GM19372 (cell line): ENCODE data around the gene HTR2A.
"Not testable (repeated sequence)": the region's sequence is repeated elsewhere in the genome, so short reads cannot be mapped to it uniquely, and the experiment has no call there.

Experiments
- ATAC-seq: cut with Tn5 transposase; IDR thresholded peaks from one replicate; pipeline ENCODE4 v1.9.1; 2021; ENCODE audit warnings: mild to moderate bottlenecking, low read depth, moderate library complexity; ENCODE audit not compliant: unreplicated experiment

The HTR2A gene

DNA sequence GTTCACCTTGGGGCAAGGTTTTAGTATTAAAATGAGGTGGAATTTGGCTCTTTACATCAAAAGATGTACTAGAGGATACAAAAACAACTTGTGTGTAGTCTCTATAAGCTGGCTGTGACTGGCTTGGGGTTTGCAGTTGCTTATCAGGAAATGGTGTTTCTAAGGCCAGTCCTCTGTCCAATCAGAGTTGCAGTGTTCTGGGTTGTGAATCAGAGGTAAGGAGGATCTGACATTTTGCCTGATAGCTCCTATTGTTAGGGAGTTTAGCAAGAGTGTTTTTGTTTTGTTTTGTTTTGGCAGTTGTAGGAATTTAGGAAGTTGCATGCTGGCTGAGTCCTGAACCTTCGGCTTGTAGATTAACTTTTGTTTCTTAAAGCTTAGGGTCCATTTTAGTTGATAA is 79.8 kb downstream of the HTR2A start:
- ATAC-seq = no peak

DNA sequence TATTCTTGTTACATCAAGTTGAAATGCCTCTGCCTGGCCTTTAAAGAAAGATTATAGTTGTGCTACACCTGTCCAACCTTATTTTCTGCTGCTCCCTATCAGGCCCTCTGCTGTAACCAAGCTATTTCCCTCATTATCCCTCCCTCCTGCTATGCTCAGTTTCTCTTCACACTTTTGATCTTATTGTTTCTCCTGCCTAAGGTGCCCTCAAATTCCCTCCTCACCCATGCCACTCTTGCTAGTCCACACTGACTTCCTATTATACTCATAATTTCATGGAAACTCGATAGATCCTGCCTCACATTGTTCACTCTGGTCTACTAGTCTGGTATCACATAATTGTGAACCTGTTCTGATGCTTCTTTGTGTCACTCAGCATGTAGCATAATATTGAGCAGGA is 80.5 kb downstream of the HTR2A start:
- ATAC-seq = no peak

GRCh38 chr13:46812301-46812797 is 84.5 kb downstream of the HTR2A start:
- no peak for ATAC-seq

DNA sequence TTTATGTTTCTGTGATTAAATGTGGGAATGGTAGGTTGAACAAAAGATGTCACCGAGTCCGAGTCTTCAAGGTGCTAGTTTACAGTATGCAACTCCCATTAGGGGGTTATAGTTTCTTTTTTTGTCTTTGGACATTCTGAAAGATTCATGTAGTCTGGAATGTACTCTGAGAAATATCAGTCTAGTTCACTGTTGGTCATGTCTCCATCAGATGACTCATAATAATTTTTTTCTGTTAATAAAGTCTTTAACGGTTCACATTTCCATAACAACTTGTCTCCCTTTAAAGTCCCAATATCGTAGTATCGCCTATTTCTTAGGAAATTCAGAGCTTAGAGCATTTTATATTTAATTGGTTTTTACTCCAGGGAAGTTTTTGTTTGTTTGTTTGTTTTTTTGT is 86.4 kb downstream of the HTR2A start:
- no peak for ATAC-seq

GRCh38 chr13:46804921-46805320 is 91.9 kb downstream of the HTR2A start:
- not testable (repeated sequence) for ATAC-seq

GRCh38 chr13:46804391-46804815 is 92.5 kb downstream of the HTR2A start:
- no peak for ATAC-seq

DNA sequence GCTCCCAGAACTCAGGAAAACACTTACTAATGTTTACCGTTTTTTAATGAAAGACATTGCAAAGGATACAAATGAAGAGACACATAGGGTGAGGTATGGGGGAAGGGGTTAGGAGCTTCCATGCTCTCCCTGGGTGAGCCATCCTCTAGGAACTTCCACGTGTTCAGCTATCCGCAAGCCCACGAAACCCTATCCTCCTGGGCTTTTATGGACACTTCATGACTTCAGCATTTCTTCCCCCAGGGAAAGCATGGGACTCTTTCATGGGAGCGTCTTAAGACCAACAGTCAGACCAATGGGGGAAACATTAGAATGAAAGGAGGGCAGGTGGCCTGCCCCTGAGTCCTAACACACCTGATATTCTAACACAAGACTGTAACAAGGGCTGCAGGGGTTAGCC is 93.3 kb downstream of the HTR2A start:
- ATAC-seq = no peak

DNA sequence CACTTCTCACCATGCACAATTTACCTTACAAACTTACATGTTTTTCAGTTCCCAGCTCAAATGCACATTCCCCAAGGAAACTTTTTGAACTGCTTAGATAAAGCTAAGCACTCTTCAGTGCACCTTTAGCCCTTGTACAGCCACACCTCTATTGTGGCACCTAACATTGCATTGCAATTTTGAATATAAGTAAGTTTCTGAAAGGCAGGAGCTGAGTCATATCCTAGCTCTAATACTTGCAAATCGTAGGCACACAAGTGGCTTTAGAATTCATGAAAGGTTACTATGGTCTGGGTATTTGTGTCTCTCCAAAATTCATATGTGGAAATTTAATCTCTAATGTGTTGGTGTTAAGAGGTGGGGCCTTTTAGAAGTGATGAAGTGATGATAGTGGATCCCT is 95.0 kb downstream of the HTR2A start:
- ATAC-seq = no peak

GRCh38 chr13:46799139-46799538 is 97.7 kb downstream of the HTR2A start:
- ATAC-seq = no peak

- ATAC-seq = no peak
Observed at GRCh38 chr13:46797501-46798237, 99.2 kb downstream of the HTR2A start.

- ATAC-seq = peak; percentile 85
Observed at GRCh38 chr13:46796515-46797474, 100.1 kb downstream of the HTR2A start, which contains the start of gene ESD. Gene ESD (minus strand): TSS chr13:46797161. CDS start chr13:46791413, 5,748 bp downstream.

- ATAC-seq = no peak
Observed at GRCh38 chr13:46796129-46796514, 100.7 kb downstream of the HTR2A start.

DNA sequence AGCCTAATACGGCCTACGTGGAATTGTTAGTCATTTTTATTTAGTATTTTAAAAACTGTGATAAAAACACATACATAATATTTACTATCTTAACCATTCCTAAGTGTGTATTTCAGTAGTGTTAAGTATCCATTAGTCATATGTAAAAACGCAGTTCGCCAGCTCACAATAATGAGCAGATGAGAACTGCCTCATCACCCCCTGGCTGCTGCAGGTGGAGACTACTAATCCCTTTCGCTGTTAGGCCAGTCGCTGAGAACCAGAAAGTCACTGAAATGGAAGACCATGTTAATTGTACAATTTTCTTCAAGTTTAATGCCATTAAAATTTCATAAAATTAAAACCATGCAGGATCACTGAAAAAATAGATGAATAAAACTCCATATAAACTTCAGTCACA is 101.5 kb downstream of the HTR2A start:
- no peak for ATAC-seq

GRCh38 chr13:46783504-46783903 is 113.3 kb downstream of the HTR2A start:
- ATAC-seq = no peak

- no peak for ATAC-seq
Observed at GRCh38 chr13:46782691-46783090, 114.2 kb downstream of the HTR2A start.

- ATAC-seq = no peak
Observed at GRCh38 chr13:46782066-46782465, 114.8 kb downstream of the HTR2A start.
